Endodermal cell (in vitro differentiated cells): ENCODE measurements around the gene COL4A5. TPM values are rescaled to one million over a fixed set of nuclear protein-coding genes. Genes with fewer than 3 reads are reported as not detected.
A peak's percentile ranks its signal among the peaks of the same experiment; 100 is the strongest.

Experiments used
- DNase-seq: peaks from one replicate; pipeline ENCODE4 v3.0.0-alpha.2; 2017
- H3K27ac ChIP-seq: 2 replicates; pipeline ENCODE4 v1.5.1; 2013; ENCODE audit warnings: mild to moderate bottlenecking, low read depth, low read length, moderate library complexity
- H3K27me3 ChIP-seq: 2 replicates; pipeline ENCODE4 v1.6.1; 2013; ENCODE audit warnings: mild to moderate bottlenecking, low read length, moderate library complexity; ENCODE audit not compliant: insufficient read depth, control insufficient read depth, poor library complexity, severe bottlenecking
- H3K36me3 ChIP-seq: 2 replicates; pipeline ENCODE4 v1.7.0; 2013; ENCODE audit warnings: mild to moderate bottlenecking, low read length, moderate library complexity; ENCODE audit not compliant: control insufficient read depth, insufficient read depth
- H3K4me1 ChIP-seq: one replicate; pipeline ENCODE4 v1.7.0; 2013; ENCODE audit warnings: low read length; ENCODE audit not compliant: control insufficient read depth, insufficient read depth
- H3K4me3 ChIP-seq: 2 replicates; pipeline ENCODE4 v1.5.1; 2013; ENCODE audit warnings: mild to moderate bottlenecking, low read length, moderate library complexity
- H3K9ac ChIP-seq: 2 replicates; pipeline ENCODE4 v1.6.1; 2013; ENCODE audit warnings: mild to moderate bottlenecking, low read length, moderate library complexity; ENCODE audit not compliant: poor library complexity, severe bottlenecking; ENCODE audit errors: extremely low read depth
- H3K9me3 ChIP-seq: 2 replicates; pipeline ENCODE4 v1.6.1; 2013; ENCODE audit warnings: mild to moderate bottlenecking, low read length, moderate library complexity; ENCODE audit not compliant: control insufficient read depth
- H3K27ac Mint-ChIP-seq: 2 replicates; pipeline ENCODE4 v1.8.0; 2020; ENCODE audit warnings: mixed read lengths
- H3K27me3 Mint-ChIP-seq: 2 replicates; pipeline ENCODE4 v1.8.0; 2021; ENCODE audit warnings: mild to moderate bottlenecking, mixed read lengths; ENCODE audit not compliant: insufficient read depth
- H3K36me3 Mint-ChIP-seq: 2 replicates; pipeline ENCODE4 v1.8.0; 2020; ENCODE audit warnings: low read depth, mixed read lengths
- H3K4me1 Mint-ChIP-seq: 2 replicates; pipeline ENCODE4 v1.8.0; 2020; ENCODE audit warnings: mixed read lengths
- H3K4me3 Mint-ChIP-seq: 2 replicates; pipeline ENCODE4 v1.8.0; 2020; ENCODE audit warnings: mild to moderate bottlenecking, moderate library complexity, mixed read lengths
- H3K9me3 Mint-ChIP-seq: 2 replicates; pipeline ENCODE4 v1.8.0; 2020; ENCODE audit warnings: mild to moderate bottlenecking, mixed read lengths
- WGBS, 2 experiments: methylation state at CpG; one replicate each; pipeline versions ENCODE4 v1.1.5 to v1.1.7; 2013; ENCODE audit warnings: missing lambda C conversion rate in 2 of 2, mixed read lengths in 1 of 2; ENCODE audit not compliant: insufficient coverage in 1 of 2, insufficient read length in 1 of 2; 5-methylcytosine and 5-hydroxymethylcytosine counted together
- total RNA-seq, 2 donors: library from RNA; stranded (reverse); fragmentation: NEBNext Ultra II Directional in 1 of 2; extraction: Animal tissue kit (Norgen Biotek cat#: 25700) in 1 of 2; gene quantifications; 2 replicates in 1 of 2; 3 replicates in 1 of 2; pipeline ENCODE4 v1.2.1, GENCODE V29; 2021
- TF ChIP-seq, protein P1 (sequence below): fragments of 200-600 bp; sonication (generic); conservative IDR thresholded peaks from 2 replicates; pipeline ENCODE4 v1.5.0; 2021; ENCODE audit warnings: antibody characterized with exemption, mild to moderate bottlenecking

COL4A5 gene
- total RNA-seq, 2 donors from 2014 or later = 212 to 365 TPM

DNA sequence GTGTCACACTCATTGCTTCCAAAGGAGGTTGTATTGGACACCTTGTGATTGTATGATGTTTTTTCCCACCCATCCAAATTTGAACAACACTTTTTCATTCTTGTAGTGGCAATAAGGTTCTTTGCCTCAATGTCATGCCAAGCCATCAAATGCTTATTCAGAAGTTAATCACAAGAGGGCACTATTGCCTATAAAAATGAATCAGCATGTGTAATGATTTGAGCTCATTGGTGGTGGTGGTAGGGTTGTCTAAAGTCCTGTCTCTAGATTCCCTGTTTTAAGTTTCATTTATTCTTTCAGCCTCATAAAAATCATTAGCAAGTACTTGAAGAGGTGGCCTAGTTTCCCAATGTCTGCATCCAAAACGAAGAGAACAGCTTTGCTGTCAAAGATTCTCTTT is 259.7 kb downstream of the COL4A5 start:
- H3K4me3 Mint-ChIP-seq = no peak overlapping the region

DNA sequence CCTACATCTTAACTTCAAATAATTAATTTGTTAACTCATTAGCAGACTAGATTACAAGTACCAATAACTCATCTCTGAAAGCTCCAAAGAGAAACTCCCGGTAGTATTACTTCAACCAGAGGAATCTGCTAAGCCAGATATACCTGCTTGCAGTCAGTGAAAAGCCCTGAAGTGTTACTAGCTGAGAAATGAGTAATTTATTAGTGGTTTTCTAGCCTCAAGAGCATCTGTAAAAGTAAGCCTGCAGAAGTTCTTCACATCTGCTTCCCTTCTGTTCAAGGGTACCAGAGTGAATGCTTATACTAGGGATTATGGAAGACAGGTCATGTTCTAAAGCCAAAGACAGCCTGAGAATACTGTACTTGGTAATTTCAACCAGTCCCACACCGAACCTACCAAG is 262.0 kb downstream of the COL4A5 start:
- Mint-ChIP-seq H3K9me3 (no peaks in the 10 kb centered on the region), H3K27me3 (no peaks in the 10 kb centered on the region), H3K36me3 (peaks cover 11% of the 10 kb centered on the region), H3K4me3 (no peak overlapping the region), H3K27ac (no peak overlapping the region), H3K4me1 (peaks cover 8% of the 10 kb centered on the region)
- Histone ChIP-seq H3K27me3 (no peaks in the 10 kb centered on the region), H3K4me3 (no peak overlapping the region), H3K4me1 (peaks cover 3% of the 10 kb centered on the region), H3K9me3 (no peaks in the 10 kb centered on the region), H3K9ac (no peak overlapping the region), H3K36me3 (peaks cover 4% of the 10 kb centered on the region), H3K27ac (no peak overlapping the region)
- TF ChIP-seq, protein P1, sequence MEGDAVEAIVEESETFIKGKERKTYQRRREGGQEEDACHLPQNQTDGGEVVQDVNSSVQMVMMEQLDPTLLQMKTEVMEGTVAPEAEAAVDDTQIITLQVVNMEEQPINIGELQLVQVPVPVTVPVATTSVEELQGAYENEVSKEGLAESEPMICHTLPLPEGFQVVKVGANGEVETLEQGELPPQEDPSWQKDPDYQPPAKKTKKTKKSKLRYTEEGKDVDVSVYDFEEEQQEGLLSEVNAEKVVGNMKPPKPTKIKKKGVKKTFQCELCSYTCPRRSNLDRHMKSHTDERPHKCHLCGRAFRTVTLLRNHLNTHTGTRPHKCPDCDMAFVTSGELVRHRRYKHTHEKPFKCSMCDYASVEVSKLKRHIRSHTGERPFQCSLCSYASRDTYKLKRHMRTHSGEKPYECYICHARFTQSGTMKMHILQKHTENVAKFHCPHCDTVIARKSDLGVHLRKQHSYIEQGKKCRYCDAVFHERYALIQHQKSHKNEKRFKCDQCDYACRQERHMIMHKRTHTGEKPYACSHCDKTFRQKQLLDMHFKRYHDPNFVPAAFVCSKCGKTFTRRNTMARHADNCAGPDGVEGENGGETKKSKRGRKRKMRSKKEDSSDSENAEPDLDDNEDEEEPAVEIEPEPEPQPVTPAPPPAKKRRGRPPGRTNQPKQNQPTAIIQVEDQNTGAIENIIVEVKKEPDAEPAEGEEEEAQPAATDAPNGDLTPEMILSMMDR = no peak
- no peak for DNase-seq
- WGBS, 2 experiments = 80 to 87% methylated on average over 1 to 2 of the region's 2 CpGs

More for the DNA sequence above, 259.7 kb downstream of the COL4A5 start:
- no peaks in the 10 kb centered on the region for H3K9me3 Mint-ChIP-seq
- no peak overlapping the region for H3K4me3 ChIP-seq
- H3K27ac Mint-ChIP-seq = peak overlapping the region; percentile 81
- H3K9ac ChIP-seq = no peak overlapping the region
- no peak for DNase-seq
- H3K4me1 ChIP-seq = peaks cover 3% of the 10 kb centered on the region
- no peaks in the 10 kb centered on the region for H3K27me3 Mint-ChIP-seq
- peaks cover 21% of the 10 kb centered on the region for H3K36me3 Mint-ChIP-seq
- WGBS, 2 experiments = 71% methylated on average over 1 of the region's 1 CpG; no CpG with 5 or more reads in 1 of the 2 experiments
- peaks cover 8% of the 10 kb centered on the region for H3K4me1 Mint-ChIP-seq
- TF ChIP-seq, protein P1 = peak; percentile 78
- no peaks in the 10 kb centered on the region for H3K9me3 ChIP-seq
- peaks cover 15% of the 10 kb centered on the region for H3K36me3 ChIP-seq
- H3K27me3 ChIP-seq = no peaks in the 10 kb centered on the region
- H3K27ac ChIP-seq = no peak overlapping the region

DNA sequence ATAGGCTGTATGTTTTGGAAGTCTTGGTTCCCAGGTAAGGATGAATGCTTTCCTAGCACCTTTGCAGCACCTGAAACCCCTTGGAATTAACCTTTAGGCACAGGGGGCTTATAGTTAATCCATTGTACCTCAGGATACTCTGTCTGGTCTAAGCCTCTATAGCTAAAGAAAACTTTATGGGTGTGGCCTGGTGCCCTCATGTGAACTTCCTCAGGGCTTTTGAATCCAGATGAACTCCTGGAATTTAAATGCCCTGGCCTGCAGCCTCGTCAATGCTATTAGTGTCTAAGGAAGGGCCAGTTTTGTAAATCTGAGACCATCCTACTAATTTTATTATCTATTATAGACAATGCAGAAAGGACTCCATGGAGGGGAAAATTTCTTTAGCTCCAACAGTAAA is 262.9 kb downstream of the COL4A5 start:
- Histone ChIP-seq H3K27me3 (no peaks in the 10 kb centered on the region), H3K9me3 (no peaks in the 10 kb centered on the region), H3K4me3 (no peak overlapping the region), H3K9ac (no peak overlapping the region), H3K27ac (no peak overlapping the region), H3K4me1 (peaks cover 3% of the 10 kb centered on the region), H3K36me3 (no peaks in the 10 kb centered on the region)
- H3K27me3 Mint-ChIP-seq = no peaks in the 10 kb centered on the region
- no peak for DNase-seq
- peaks cover 8% of the 10 kb centered on the region for H3K36me3 Mint-ChIP-seq
- peaks cover 8% of the 10 kb centered on the region for H3K4me1 Mint-ChIP-seq
- H3K9me3 Mint-ChIP-seq = no peaks in the 10 kb centered on the region
- TF ChIP-seq, protein P1 = no peak
- 88% methylated on average over 1 of the region's 1 CpG; no CpG with 5 or more reads in 1 of the 2 experiments for WGBS, 2 experiments
- H3K27ac Mint-ChIP-seq = no peak overlapping the region
- H3K4me3 Mint-ChIP-seq = no peak overlapping the region
